ENCODE measurements around the gene TRIM66.

TRIM66 gene

DNA sequence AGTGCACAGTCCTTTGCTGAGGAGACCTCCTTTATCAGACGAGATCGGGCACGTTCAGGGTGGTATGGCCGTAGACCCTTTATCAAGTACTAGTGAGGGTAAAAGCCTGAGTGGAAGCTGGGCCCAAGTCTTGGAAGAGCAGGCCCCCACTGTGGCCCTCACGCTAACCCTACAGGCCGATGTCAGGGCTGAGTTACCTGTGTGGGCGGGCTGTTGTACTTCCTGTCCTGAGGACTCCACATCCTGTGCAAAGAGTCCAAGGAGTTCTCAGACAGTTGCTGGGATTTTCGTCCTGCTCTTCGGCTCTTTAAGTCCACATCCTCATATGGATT, 35.0 kb upstream of the TRIM66 start:
- ChIA-PET POLR2A (interaction anchor here (0.9 to 3.8 kb wide), 3 partner anchors 8 to 93 kb away, joined by 3 to 16 read pairs (median 14); a partner anchor contains a TSS), CTCF (interaction anchor here (1.1 kb wide), 1 partner anchor 242 kb away, joined by 3 read pairs; no protein-coding TSS in a partner anchor)
- no peak overlapping the region for H3K4me3 ChIP-seq (ENCODE audit: low read depth, low read length)
- DNase-seq (ENCODE audit: low read depth, low spot score), result no peak
- TF ChIP-seq, protein P1, sequence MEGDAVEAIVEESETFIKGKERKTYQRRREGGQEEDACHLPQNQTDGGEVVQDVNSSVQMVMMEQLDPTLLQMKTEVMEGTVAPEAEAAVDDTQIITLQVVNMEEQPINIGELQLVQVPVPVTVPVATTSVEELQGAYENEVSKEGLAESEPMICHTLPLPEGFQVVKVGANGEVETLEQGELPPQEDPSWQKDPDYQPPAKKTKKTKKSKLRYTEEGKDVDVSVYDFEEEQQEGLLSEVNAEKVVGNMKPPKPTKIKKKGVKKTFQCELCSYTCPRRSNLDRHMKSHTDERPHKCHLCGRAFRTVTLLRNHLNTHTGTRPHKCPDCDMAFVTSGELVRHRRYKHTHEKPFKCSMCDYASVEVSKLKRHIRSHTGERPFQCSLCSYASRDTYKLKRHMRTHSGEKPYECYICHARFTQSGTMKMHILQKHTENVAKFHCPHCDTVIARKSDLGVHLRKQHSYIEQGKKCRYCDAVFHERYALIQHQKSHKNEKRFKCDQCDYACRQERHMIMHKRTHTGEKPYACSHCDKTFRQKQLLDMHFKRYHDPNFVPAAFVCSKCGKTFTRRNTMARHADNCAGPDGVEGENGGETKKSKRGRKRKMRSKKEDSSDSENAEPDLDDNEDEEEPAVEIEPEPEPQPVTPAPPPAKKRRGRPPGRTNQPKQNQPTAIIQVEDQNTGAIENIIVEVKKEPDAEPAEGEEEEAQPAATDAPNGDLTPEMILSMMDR (IDR thresholded peaks at IDR 0.05; ENCODE audit: insufficient read depth, low read length, missing control alignments), result no peak

DNA sequence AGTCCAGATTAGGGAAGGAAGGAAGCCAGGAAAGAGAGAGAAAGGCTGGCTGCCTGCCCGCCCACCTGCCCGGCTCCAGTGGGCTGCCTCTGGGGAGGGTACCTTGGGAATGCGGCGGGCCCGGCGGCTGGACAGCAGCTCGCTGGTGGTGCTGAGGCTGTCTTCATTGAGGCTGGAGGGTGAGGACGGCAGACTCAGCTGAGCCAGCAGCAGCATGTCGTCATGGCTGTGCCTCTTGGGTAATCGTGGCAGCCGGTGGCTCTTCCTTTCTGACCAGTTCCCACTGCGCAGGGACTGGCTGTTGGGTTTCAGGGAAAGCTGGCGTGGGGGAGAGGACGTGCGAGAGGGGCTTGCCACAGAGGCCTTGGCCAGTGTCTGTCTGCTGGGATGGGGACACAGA, 33.0 kb upstream of the TRIM66 start:
- POLR2A ChIA-PET, result no interaction called here
- CTCF ChIA-PET, result interaction anchor here (0.5 to 1.3 kb wide), 3 partner anchors 12 to 95 kb away, joined by 3 read pairs; a partner anchor contains a TSS
- H3K4me3 ChIP-seq (ENCODE audit: low read depth, low read length), result no peak overlapping the region
- no peak for DNase-seq (ENCODE audit: low read depth, low spot score)
- TF ChIP-seq, protein P1 (IDR thresholded peaks at IDR 0.05; ENCODE audit: insufficient read depth, low read length, missing control alignments), result no peak

DNA sequence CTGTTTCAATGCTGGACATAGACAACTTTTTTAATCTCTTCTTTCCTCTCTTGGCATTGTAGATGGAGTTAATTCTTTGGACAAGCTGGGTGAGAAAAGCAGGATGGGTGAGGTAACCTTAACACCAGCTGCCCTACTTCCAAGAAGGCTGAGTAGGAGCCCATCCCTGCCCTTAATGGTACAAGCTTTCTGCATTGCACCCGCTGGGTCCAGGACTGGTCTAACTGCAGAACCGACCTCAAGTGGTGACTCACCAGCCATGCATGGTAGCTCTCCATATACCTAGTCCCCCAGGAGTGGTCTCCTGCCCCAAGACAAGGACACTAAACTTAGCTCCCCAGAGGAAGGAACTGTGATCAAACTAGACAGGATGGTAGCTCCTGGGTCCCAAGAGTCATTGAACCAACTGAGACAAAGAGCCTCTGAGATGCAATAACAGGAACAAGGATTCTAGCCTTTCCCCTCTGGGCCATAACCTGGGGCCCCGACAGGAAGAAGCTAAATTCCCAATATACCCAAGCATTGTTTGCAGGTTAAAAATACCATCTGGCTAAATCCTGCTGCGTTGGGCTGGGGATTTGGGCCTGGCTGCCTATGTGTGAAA, 32.3 kb upstream of the TRIM66 start:
- TF ChIP-seq, protein P1 (IDR thresholded peaks at IDR 0.05; ENCODE audit: insufficient read depth, low read length, missing control alignments), result no peak
- POLR2A ChIA-PET, result no interaction called here
- no peak for DNase-seq (ENCODE audit: low read depth, low spot score)
- H3K4me3 ChIP-seq (ENCODE audit: low read depth, low read length), result no peak overlapping the region
- CTCF ChIA-PET, result interaction anchor here (0.8 kb wide), 1 partner anchor 26 kb away, joined by 3 read pairs; no protein-coding TSS in a partner anchor

GRCh38 chr11:8713760-8714454, 31.4 kb upstream of the TRIM66 start:
- TF ChIP-seq, protein P1 (IDR thresholded peaks at IDR 0.05; ENCODE audit: insufficient read depth, low read length, missing control alignments), result no peak
- DNase-seq (ENCODE audit: low read depth, low spot score), result no peak
- no peak overlapping the region for H3K4me3 ChIP-seq (ENCODE audit: low read depth, low read length)
- ChIA-PET CTCF (interaction anchor here (0.8 to 1.6 kb wide), 3 partner anchors 25 to 98 kb away, joined by 3 to 4 read pairs (median 3); no protein-coding TSS in a partner anchor), POLR2A (no interaction called here)

DNA sequence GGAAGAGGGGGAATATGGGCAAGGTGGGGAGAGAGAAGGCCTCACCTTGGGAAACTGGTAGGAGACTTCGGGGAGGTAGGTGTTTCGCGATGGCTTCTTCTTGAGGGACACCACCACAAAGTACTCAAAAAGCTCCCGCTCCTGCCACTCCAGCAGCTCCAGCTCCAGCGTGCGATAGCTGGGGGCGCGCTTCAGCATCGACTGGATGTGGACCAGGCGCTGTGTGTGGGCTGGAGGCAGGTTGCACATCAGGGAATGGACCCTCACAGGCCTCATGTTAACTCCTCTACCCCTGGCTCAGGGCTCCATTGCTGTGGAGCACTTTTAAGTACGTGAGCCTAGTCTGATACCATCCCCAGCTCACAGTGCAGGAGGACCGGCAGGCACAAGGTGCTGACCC, 30.0 kb upstream of the TRIM66 start:
- no peak for DNase-seq (ENCODE audit: low read depth, low spot score)
- TF ChIP-seq, protein P1 (IDR thresholded peaks at IDR 0.05; ENCODE audit: insufficient read depth, low read length, missing control alignments), result no peak
- H3K4me3 ChIP-seq (ENCODE audit: low read depth, low read length), result no peak overlapping the region
- CTCF ChIA-PET, result interaction anchor here (1.7 kb wide), 1 partner anchor 247 kb away, joined by 5 read pairs; no protein-coding TSS in a partner anchor
- POLR2A ChIA-PET, result no interaction called here

DNA sequence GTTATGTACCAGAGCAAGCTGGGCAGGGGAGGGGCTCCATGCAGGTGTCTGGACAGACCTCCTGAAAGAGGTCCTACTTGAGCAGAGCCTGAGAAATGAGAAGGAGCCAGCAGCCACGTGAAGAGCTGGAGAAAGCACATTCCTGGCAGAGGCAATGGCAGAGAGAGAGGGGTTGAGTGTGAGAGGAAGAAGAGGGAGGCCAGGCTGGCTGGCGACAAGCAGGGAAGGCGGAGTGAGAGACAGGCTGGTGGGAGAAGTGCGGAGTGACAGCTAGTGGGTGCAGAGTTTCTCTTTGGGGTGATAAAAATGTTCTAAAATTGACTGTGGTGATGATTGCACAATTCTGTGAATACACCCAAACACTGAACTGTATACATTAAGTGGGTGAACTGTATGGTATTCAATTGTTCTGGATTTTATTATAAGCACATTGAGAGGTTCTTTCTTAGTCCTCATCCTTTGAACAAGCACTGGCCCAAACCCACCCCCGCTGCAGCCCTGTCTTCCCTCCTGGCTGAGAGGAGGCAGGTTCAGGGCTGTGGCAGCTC, 29.5 kb upstream of the TRIM66 start:
- CTCF ChIA-PET, result interaction anchor here (1.7 kb wide), 1 partner anchor 247 kb away, joined by 5 read pairs; no protein-coding TSS in a partner anchor
- DNase-seq (ENCODE audit: low read depth, low spot score), result no peak
- POLR2A ChIA-PET, result no interaction called here
- TF ChIP-seq, protein P1 (IDR thresholded peaks at IDR 0.05; ENCODE audit: insufficient read depth, low read length, missing control alignments), result no peak
- H3K4me3 ChIP-seq (ENCODE audit: low read depth, low read length), result no peak overlapping the region

All from AG04449 (cell line).